Measurements from ENCODE around the gene HTRA2.
"Not testable (repeated sequence)": the region's sequence is repeated elsewhere in the genome, so short reads cannot be mapped to it uniquely, and the experiment has no call there.

HTRA2 gene

GRCh38 chr2:74529357-74530238, at the start of gene HTRA2, which contains the start of gene AUP1:
HTRA2 (plus strand) TSS chr2:74529933; CDS start chr2:74530007, 74 bp downstream.
AUP1 (minus strand) TSS chr2:74529706; CDS start chr2:74529629, 77 bp downstream.
- DNase-seq (ENCODE audit: low read depth in 1 of 2, low spot score in 1 of 2) = peak; percentile 75 to 93

DNA sequence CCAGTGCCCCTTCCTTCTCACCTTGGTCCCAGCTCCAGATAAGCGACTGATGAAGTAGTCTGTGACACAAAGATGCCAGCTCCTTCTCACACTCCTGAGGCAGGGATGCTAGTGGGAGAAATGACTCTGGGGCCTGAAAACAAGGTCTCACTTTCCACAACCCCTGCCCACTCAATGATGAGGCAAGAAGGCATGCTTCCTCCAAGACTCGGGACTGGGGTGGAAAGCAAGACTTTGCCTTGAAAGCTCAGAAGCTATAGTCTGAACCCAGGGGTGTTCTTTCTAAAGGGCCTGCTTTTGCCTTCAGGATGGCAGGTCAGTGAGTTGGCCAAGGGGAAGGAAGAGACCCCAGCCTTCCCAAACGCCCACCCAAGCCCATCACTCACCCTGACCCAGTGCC, 48.3 kb upstream of the HTRA2 start:
- DNase-seq (ENCODE audit: low read depth in 1 of 2, low spot score in 1 of 2) = no peak

DNA sequence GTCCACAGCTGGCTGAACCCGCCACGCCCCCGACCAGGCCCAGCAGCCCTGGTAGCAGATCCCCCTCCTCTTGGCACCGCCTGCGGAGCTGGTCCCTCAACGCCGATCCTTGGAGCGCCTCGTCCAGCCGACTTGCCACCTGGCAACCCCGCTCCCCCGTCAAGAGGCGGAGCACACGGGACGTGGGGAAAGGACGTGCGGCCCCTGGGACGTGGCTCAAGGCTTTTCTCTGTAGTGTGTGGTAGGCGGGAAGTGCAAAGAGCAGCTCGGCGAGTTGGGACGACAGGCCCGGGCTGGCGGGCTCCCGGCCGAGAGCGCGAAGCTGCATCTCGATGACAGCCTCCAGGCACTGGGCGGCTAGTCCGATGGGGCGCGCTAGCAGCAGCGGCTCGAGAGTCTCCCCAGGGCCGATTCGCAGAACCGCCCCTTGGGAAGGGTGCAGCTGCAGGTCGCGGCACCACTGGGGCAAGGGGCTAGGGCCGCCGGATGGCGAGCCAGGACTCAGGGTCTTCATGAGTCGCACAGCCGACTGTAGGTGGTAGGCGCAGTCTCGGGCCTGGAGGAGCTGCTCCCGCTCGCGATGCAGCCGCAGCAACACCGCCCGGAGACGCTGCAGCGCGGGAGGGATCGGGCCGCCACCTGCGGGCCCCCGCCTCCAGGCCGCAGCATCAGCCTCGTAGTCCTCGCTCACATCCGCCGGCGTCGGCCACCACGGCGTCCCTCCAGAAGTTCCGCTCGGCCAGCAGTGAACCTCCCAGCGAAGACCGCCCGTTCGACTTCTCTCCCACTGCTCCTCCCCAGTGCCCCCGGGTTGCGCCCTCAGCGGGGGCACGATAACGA, 47.6 kb upstream of the HTRA2 start:
- DNase-seq (ENCODE audit: low read depth in 1 of 2, low spot score in 1 of 2) = no peak

DNA sequence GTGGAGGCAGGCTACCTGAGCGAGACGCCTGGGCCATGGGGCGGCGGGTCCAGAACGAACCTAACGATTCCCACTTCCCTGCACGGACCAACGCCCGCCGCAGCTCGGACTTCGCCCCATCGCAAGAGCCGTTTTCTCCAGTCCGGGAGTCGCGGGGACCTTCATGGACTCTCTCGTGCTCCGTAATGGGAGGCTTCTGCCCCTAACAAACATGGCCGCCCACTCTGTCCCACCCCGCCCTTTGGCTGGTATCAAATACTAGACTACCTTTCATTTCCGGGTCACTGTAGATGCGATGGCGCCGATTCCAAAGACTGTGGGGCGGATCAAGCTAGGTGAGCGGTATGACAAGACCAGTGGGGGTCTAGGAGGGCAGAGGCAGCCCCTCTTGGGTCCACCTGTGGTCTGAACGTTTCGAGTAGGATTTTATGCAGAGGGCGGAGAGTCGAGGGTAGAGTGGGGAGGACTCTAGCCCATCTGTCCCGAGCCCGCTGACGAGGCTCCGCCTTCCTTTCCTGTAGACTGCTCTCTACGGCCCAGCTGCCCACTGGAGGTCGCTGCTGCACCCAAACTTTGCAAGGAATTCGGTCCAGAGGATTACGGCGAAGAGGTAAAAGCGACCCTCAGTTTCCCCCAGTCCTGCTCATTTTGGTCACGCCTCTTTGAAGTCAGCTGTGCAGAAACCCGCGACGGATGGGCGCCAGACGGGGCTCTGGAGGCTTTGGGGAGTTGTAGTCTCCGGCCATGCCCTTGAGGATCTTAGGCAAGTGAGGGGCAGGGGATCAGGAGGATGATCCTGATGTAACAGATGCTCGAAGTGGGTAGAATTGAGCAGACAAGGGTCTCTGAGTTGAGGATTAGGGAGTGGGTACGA, 46.7 kb upstream of the HTRA2 start, which contains the start of the genes CCDC142 and TTC31:
Gene CCDC142, minus strand, starts transcription at position 198 of the 874 bp plus-strand sequence. Its CDS starts 161 bp downstream, at position 37.
Gene TTC31, plus strand, starts transcription at position 281 of the 874 bp plus-strand sequence. Its CDS starts 15 bp downstream, at position 296.
- DNase-seq (ENCODE audit: low read depth in 1 of 2, low spot score in 1 of 2) = peak; percentile 81 to 94

DNA sequence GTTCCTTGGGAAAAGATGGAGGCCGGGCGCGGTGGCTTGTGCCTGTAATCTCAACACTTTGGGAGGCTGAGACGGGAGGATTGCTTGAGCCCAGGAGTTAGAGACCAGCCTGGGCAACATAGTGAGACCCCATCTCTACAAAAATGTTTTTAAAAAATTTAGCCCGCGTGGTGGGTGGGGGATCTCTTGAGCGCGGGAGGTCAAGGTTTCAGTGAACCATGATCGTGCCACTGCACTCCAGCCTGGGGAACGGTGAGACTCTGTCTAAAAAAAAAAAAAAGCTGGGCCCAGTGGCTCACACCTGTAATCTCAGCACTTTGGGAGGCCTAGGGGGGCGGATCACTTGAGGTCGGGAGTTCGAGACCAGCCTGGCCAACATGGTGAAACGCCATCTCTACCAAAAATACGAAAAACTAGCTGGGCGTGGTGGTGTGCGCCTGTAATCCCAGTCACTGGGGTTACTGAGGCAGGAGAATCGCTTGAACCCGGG, 46.0 kb upstream of the HTRA2 start:
- DNase-seq (ENCODE audit: low read depth in 1 of 2, low spot score in 1 of 2) = not testable (repeated sequence)

- DNase-seq (ENCODE audit: low read depth in 1 of 2, low spot score in 1 of 2) = no peak
These were observed 43.6 kb upstream of the HTRA2 start for GRCh38 chr2:74486141-74486540.

DNA sequence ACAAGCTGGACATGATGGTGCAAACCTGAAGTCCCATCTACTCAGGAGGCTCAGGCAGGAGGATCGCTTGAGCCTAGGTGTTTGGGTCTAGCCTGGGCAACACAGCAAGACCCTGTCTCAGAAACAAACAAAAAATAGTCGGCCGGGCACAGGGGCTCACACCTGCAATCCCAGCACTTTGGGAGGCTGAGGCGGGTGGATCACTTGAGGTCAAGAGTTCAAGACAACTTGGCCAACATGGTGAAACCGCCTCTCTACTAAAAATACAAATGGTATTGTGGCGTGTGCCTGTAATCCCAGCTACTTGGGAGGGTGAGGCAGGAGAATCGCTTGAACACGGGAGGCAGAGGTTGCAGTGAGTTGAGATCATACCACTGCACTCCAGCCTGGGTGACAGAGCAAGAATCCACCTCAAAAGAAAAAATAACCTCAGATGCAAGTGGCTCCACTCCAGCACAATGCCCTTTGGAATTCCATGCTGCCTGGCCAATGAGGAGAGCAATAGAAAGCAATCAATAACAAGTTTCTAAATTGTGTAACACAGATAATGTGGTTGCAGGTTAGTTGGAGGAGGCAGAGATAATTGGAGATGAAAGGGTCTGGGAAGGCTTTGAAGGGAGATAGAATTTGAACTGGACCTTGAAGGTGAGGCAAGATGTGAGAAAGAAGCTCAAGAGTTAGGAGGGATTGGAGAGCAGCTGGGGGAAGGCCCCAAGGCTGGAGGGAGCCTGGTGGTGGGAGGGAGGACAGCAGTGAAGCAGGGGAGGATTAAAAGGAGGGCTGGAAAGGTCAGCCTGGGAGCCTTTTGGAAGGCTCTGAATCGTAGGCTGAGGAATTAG, 40.9 kb upstream of the HTRA2 start:
- DNase-seq (ENCODE audit: low read depth in 1 of 2, low spot score in 1 of 2) = no peak

- no peak for DNase-seq (ENCODE audit: low read depth in 1 of 2, low spot score in 1 of 2)
These were observed 39.8 kb upstream of the HTRA2 start for GRCh38 chr2:74489906-74490305.

DNA sequence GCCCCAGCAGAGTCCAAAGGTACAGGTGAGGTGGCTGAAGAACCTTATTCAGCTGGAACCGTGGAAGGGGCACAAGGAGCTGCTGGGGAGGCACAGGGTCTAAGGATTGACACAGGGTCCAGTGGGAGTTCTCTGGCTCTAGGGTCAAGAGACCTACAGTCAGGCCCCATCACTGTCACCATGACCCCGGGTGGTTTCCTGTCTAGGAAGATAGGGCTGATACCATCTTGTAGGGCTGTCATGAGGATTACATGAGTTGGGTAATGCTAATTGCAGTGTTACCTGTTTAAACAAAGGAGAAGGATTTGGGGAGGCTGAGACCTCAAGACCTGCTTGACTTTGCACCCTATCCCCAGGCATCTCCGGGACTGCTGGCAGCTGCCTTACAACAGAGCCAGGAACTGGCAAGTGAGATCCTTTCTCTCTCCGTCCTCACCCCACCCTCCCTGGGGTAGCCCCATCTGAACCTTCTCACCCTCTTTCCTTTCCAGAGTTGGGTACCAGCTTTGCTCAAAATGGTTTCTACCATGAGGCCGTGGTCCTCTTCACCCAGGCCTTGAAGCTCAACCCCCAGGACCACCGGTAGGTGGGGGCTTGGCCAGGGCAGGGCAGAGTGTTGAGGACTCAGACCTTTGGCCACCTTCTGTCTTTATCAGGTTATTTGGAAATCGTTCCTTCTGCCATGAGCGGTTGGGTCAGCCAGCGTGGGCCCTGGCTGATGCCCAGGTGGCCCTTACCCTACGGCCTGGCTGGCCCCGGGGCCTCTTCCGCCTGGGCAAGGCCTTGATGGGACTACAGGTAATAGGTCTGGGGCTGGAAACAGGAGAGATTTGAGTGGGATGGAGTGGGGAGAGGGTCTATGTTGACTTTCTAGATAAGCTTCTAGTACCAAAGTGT, 37.8 kb upstream of the HTRA2 start:
- no peak for DNase-seq (ENCODE audit: low read depth in 1 of 2, low spot score in 1 of 2)

GRCh38 chr2:74493546-74493945, 36.2 kb upstream of the HTRA2 start:
- no peak for DNase-seq (ENCODE audit: low read depth in 1 of 2, low spot score in 1 of 2)

DNA sequence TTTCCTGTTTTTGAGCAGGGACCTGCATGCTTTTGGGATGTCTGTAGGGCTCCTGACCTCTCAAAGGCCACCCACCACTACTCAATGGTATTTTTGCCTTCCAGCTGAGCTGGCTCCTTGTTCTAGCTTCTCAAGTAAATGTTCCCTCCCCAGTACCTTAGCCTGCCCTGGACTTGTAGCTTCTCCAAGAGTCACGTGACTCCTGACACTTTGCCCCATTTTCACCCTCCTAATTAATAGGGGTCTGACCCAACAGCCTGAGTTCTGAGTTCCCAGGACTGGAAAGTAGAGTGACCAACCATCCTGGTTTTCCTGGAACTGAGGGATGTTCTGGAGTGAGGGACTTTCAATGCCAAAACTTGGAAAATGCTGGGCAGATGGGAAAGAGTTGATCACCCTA, 34.3 kb upstream of the HTRA2 start:
- no peak for DNase-seq (ENCODE audit: low read depth in 1 of 2, low spot score in 1 of 2)

GRCh38 chr2:74496997-74497776, 32.5 kb upstream of the HTRA2 start:
- DNase-seq (ENCODE audit: low read depth in 1 of 2, low spot score in 1 of 2) = no peak

- DNase-seq (ENCODE audit: low read depth in 1 of 2, low spot score in 1 of 2) = no peak
These were observed 31.8 kb upstream of the HTRA2 start for GRCh38 chr2:74497777-74498499.

- DNase-seq (ENCODE audit: low read depth in 1 of 2, low spot score in 1 of 2) = no peak
These were observed 31.1 kb upstream of the HTRA2 start for GRCh38 chr2:74498500-74499266.

GRCh38 chr2:74499267-74499939, 30.3 kb upstream of the HTRA2 start, which contains the start of gene LBX2:
LBX2 (minus strand) TSS chr2:74499603; CDS start chr2:74499537, 66 bp downstream.
- DNase-seq (ENCODE audit: low read depth in 1 of 2, low spot score in 1 of 2) = no peak
